ENCODE results near the gene ZMIZ1.

The ZMIZ1 gene

DNA sequence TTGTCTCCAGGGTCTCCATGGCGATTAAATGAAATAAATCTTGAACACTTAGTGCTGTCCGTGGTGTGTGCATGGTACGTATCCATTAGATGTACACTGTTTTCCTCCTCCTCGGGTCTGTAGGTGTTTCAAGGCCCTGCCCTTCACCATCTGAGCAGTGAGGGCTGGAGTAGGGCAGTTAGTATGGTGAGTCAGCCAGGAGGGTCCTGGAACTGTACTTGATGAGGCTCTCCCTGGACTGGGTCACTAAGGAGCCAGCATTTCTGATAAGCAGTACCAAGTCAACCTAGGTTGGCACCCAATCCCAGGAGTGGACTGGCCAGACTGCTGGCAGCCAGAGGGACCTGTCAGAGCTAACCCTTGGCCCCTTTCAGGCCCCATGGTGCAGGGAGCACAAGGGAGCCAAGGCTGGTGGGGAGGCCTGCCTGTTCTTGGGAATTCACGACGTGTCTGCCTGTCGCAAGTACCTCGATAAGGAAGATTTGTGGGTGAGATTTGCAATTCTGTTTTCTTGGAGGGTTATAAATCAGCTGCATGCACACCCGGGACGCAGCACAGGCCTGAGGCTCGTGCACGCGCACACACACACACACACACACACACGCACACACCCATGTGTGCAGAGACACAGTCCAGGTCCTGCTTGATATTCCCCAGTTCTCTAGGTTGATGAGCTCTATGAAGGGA lies 114.2 kb downstream of the ZMIZ1 start:
- in situ Hi-C loops (cut with MboI; ENCODE audit: low sequenced_read_pairs): loop anchor here (25.0 kb wide), 1 partner anchor 421 kb away; no protein-coding TSS in a partner anchor

DNA sequence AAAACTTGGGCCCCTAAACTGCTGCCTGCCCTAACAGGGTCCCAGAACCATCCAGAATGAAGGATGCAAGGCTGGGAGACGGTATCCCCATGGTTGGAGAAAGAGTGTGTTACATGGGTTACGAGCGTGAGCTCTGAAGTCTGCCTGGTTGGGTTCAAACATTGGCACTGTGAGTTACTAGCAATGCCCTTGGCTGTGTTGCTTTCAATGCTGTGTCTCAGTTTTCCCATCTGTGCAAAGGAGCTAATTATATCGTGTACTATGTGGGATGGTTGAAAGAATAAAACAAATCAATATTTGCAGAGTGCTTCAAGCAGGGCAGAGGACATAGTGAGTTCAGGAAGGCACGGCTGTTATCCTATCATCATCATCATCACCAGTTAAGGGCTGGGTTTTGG lies 114.7 kb downstream of the ZMIZ1 start:
- in situ Hi-C loops (cut with MboI; ENCODE audit: low sequenced_read_pairs): loop anchor here (25.0 kb wide), 1 partner anchor 421 kb away; no protein-coding TSS in a partner anchor

- in situ Hi-C loops (cut with MboI; ENCODE audit: low sequenced_read_pairs): loop anchor here (25.0 kb wide), 1 partner anchor 422 kb away; no protein-coding TSS in a partner anchor
Observed at GRCh38 chr10:79184145-79184625, 115.4 kb downstream of the ZMIZ1 start.

DNA sequence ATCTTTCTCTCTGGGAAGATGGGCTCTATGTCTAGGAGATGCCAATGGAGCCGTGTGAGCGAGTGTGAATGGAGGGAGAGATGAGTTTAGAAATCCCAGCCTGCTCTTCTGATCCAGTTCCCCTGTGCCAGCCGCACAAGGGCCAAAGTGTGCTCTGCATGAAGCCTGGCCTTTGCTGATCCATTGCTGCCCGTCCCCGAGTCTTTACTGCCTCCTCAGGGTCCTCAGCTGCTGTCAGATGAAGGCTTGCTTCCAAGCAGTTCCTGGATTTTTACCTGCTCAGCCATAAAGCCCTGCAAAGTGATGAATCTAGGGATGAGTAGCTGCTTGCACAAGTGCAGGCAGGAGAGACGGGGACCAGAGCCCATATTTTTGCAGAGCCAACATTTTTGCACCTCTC lies 115.9 kb downstream of the ZMIZ1 start:
- in situ Hi-C loops (cut with MboI; ENCODE audit: low sequenced_read_pairs): loop anchor here (25.0 kb wide), 1 partner anchor 422 kb away; no protein-coding TSS in a partner anchor

DNA sequence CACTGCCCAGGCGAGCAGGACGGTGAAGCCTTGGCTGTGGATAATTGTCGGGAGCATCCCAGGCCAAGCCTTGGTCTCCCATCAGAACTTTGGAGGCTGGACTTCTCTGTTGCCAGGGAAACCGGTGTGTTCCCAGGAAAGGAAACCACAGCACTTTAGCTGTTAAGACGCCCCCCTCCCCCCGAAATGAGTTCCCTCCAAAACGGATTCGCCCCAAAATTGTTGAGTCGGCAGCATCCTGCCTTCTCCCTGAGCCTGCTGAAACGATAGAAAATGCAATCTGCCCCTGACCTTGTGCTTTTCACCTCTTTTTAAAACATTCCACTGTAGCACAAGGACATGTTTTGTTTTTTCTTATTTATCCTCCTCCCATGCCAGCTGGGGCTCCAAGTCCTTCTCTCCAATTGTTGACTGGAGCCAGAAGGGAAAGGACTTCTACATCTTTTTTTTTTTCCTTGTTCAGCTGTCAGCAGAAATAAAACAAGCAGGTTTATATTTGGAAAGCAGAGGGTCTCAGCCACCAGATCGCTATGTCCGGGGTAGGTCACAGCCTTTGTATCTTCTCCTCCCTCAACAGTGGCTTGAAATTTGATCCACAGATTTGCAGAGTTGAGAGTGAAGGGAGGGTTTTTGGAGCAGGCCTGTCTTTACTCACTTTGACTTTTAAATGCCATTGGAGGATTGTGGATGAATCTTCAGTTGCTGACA lies 116.5 kb downstream of the ZMIZ1 start:
- in situ Hi-C loops (cut with MboI; ENCODE audit: low sequenced_read_pairs): loop anchor here (25.0 kb wide), 1 partner anchor 423 kb away; no protein-coding TSS in a partner anchor

GRCh38 chr10:79185796-79186374 lies 117.1 kb downstream of the ZMIZ1 start:
- in situ Hi-C loops (cut with MboI; ENCODE audit: low sequenced_read_pairs): loop anchor here (25.0 kb wide), 1 partner anchor 424 kb away; no protein-coding TSS in a partner anchor

- in situ Hi-C loops (cut with MboI; ENCODE audit: low sequenced_read_pairs): loop anchor here (25.0 kb wide), 1 partner anchor 424 kb away; no protein-coding TSS in a partner anchor
Observed at GRCh38 chr10:79186486-79187120, 117.8 kb downstream of the ZMIZ1 start.

GRCh38 chr10:79187121-79187940 lies 118.6 kb downstream of the ZMIZ1 start:
- in situ Hi-C loops (cut with MboI; ENCODE audit: low sequenced_read_pairs): loop anchor here (25.0 kb wide), 1 partner anchor 425 kb away; no protein-coding TSS in a partner anchor

DNA sequence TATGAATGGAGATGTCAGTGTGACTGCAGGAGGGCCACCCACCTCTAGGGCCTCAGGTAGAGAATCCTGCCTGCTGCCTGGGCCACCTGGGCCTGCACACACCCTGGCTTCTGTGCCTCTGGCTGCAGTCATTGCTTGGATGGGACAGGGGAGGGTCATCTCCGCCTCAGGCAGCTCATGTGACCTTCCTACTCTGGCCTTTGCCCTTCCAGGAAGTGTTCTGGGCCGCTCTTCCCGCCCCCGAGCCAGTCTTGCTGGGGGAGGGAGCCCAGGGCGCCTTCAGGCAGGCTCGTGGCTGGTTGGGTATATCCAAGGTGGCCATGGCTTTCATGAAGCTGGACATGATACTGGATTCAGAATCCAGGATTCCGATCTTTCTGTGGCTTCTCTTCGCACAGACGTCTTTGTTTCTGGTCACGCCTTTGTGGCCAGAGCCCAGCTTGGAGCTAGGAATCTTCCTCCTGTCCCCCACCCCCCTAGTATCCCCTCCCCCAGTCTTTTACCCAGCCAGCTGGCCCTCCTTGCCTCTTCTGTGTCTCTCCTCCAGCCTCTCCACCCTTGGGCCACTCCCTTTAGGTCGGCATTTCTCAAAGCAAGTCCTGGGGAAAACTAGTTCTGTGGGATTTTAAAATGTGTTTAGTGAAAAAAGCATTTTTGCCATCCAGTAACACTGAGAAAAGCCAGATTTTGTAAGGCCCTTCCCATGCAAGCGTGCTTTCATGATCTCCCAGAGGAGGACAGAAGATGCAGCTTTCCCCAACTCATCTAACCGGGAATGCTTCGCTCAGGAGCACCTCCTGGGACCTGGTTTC lies 119.6 kb downstream of the ZMIZ1 start:
- in situ Hi-C loops (cut with MboI; ENCODE audit: low sequenced_read_pairs): loop anchor here (25.0 kb wide), 1 partner anchor 426 kb away; no protein-coding TSS in a partner anchor

- in situ Hi-C loops (cut with MboI; ENCODE audit: low sequenced_read_pairs): loop anchor here (25.0 kb wide), 1 partner anchor 427 kb away; no protein-coding TSS in a partner anchor
Observed at GRCh38 chr10:79189181-79189580, 120.4 kb downstream of the ZMIZ1 start.

DNA sequence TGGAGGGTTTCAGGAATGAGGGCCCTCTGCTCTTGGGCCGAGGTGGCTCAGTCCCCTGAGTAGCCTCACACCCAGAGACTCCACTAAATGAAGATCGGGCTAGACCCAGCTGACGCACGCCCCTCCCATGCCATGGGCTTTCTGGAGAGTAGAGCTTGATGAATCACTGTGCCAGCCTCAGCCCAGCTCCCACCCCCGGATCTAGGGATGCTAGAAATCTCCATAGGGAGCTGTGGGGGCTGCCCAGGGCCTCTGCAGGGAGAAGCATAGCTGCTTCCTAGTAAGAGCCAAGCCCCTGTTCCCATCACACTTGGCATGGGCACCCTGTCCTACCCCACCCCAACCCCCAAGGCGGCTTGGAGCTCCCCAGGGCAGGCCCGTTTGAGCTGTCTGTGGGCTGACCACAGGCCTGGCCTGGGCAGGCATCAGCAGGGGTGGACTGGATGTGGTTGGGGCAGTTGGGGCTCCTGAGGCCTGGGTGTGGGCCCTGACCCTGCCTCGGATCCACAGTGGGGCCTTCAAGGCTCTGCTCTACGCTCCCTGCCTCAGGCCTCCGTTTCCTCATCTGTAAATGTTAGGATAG lies 121.2 kb downstream of the ZMIZ1 start:
- in situ Hi-C loops (cut with MboI; ENCODE audit: low sequenced_read_pairs): loop anchor here (25.0 kb wide), 1 partner anchor 428 kb away; no protein-coding TSS in a partner anchor

DNA sequence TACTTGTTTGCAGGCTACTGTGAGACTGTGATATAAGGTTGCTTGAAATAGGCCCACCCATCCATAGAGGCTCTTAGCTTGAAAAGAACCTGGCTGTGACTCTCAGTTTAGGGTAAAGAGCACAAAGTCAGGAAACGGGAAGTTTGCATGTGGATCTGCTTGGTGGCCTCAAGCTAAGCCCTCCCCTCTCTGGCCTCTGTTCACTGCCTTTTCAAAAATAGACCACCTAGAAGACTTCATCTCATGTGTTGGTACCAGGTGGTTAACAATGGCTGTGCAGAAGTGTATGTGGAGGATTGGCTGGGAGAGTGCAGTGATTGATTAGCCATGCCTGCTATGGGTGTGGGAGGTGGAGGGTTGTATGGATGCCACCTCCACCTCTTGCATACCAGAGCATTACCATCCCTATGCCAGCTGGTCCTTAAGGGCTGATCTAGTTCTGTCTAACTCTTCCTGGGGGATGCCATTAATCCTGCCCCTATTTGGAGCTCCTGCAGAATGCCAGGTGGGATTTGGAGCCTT lies 122.0 kb downstream of the ZMIZ1 start:
- in situ Hi-C loops (cut with MboI; ENCODE audit: low sequenced_read_pairs): loop anchor here (25.0 kb wide), 1 partner anchor 428 kb away; no protein-coding TSS in a partner anchor

- in situ Hi-C loops (cut with MboI; ENCODE audit: low sequenced_read_pairs): loop anchor here (25.0 kb wide), 1 partner anchor 430 kb away; no protein-coding TSS in a partner anchor
Observed at GRCh38 chr10:79191951-79192676, 123.3 kb downstream of the ZMIZ1 start.

DNA sequence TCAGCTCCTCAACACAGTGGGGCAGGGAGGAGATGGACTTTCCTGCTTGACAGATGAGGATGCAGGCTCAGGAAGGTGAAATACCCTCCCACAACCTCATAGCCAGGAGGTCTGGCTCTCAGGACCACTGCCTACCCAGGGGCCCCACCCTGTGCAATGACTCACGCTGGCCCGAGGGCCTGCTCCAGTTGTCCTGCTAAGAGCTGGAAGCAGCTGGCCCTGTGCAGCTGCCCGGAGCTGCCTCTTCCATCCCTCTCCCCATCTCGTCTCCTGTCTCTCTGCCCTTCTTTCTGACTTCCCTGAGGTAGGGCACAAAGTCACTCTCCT lies 123.9 kb downstream of the ZMIZ1 start:
- in situ Hi-C loops (cut with MboI; ENCODE audit: low sequenced_read_pairs): loop anchor here (25.0 kb wide), 1 partner anchor 430 kb away; no protein-coding TSS in a partner anchor

- in situ Hi-C loops (cut with MboI; ENCODE audit: low sequenced_read_pairs): loop anchor here (25.0 kb wide), 1 partner anchor 432 kb away; no protein-coding TSS in a partner anchor
Observed at GRCh38 chr10:79193694-79194382, 125.1 kb downstream of the ZMIZ1 start.

DNA sequence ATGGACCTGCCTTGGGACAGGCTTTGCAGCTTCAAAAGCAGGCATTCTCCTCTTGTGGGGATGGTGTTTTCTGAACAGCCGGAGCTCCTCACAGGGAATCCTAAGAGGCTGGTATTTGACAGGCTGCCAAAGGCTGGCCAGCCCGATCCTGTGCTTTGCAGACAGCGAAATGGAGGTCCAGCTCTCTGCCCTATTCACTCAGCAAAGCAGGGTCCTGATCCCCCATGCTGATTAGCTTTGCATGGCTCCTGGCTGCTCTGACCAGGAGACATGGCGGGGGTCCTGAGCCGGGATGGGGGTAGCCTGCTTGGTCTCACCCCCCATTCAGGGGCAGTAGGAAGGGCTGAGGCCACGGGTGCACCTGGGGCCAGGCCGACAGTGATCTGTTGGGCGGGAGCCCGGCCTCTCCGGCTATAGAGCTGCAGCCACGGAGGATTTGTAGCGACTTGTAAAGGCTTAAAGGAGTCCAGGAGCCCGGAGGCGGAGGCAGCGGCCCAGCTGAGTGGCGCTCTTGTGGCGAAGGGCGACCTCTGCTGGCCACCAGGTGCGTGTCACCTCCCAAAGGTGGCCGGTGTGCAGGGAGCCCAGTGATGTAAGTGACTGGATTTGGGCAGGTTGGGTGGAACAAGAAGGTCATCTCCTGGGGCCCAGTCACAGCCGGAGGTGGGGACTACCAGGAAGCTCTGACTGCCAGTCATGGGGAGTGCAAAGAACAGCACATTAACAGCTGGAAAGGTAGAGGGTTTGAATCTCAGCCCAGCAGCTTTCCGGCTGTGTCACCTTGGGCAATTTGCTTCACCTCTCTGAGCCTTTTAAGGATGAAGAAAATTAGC lies 126.5 kb downstream of the ZMIZ1 start:
- in situ Hi-C loops (cut with MboI; ENCODE audit: low sequenced_read_pairs): loop anchor here (25.0 kb wide), 1 partner anchor 433 kb away; no protein-coding TSS in a partner anchor
